ENCODE data around the gene UBR2.
"Not testable (repeated sequence)": the region's sequence is repeated elsewhere in the genome, so short reads cannot be mapped to it uniquely, and the experiment has no call there.

Gene UBR2

DNA sequence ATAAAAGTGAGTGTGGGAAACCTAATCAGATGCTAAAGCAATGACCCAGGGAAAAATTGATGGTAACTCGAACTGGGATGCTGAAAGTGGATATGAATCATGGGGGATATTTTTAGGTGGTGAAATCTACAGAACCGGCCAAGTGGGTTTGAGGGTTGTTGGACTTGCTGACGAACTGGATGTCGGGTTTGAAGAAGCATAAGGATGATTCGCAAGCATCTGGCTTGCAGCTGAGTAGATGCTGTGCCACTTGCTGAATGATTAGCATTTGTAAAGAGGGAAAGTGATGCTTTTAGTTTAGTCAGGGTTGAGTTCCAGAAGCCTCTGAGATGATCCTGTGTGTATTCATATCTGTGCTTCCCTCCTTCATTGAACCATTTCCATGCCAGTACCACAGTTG lies 54.9 kb downstream of the UBR2 start:
- no peak for DNase-seq

DNA sequence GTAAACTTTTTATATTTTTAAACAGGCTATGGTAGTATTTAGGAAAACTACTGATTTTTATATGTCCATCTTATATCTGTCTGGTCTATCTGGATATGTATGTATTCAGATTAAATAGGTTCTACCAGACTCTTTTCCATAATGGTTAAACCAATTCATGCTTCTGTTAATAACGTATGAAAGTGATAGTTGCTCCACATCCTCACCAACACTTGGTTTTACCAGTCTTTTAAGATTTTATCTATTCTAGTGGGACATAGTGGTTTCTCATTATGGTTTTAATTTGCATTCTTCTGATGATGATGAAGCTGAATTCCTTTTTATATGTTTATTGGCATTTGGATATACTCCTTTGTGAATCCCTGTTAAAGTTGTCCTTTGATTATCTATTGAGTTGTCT lies 56.1 kb downstream of the UBR2 start:
- DNase-seq = no peak

DNA sequence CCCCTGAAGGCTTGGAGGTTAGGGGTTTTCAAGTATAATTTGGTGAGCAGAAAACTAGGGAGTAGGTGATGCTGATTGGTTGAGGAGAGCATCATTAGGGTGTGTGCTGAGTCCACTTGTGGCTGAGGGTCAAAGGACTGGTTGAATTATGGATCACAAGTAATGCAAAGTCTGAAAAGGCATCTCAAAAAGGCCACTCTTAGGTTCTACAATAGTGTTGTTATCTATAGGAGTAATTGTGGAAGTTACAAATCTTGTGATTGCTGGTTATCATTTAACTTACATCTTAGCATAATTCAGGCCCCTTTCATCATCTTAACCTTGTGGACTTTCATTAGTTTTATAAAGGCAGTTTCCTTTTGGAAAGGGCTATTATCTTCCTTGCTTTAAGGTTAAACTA lies 60.8 kb downstream of the UBR2 start:
- DNase-seq = no peak

DNA sequence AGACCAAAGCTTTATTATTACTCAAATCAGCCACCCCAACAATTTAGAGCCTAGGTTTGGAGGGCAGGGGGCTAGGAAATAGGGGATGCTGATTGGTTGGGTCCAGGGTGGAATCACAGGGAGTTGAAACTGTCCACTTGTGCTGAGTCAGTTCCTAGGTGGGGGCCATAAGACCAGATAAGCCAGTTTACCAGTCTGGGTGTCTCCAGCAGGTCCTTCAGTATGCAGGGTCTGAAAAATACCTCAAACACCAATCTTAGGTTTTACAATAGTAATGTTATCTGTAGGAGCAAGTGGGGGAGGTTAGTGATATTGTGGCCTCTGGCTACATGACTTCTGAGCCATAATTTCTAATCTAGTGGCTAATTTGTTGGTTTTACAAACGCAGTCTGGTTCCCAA lies 63.2 kb downstream of the UBR2 start:
- no peak for DNase-seq

DNA sequence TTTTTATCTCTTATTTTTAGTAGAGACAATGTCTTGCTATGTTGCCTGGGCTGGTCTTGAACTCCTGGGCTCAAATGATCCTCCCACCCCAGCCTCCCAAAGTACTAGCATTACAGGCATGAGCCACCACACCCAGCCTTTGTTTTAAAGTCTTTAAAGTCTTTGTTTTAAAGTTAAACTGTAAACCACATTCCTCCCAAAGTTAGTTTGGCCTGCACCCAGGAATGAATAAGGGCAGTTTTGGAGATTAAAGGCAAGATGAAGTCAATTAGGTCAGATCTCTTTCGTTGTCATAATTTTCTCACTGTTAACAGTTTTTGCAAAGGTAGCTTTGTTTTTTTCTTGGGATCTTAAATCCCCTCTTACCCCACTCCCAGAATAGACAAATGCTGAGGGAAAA lies 63.8 kb downstream of the UBR2 start:
- no peak for DNase-seq

DNA sequence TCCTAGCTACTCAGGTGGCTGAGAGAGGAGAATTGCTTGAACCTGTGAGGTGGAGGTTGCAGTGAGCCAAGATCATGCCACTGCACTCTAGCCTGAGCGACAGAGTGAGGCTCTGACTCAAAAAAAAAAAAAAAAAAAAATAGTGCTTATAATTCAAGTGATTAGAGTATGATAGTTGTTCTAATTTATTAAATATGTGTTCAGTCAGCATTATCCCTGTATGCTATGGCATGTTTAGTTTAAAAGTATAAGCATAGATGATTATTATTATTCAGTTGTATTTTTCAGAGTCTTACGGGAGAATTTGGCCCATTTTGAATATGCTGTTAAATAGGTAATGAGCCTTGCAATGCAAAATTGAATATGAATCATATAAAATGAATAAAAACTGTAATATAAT lies 64.8 kb downstream of the UBR2 start:
- DNase-seq = no peak

DNA sequence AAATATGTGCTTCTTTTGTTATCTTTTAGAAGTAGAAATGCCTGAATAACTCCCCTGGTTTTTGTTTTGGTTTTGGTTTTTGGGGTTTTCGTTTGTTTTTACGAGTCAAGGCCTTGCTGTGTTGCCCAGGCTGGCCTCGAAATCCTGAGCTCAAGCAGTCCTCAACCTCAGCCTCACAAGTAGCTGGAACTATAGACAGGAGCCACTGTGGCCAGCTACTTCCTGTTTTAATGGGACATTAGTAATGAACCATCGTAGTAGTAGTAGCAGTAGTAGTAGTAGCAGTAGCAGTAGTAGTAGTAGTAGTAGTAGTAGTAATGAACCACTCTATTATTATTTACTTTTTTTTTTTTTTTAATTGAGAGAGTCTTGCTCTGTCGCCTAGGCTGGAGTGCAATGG lies 66.0 kb downstream of the UBR2 start:
- no peak for DNase-seq

DNA sequence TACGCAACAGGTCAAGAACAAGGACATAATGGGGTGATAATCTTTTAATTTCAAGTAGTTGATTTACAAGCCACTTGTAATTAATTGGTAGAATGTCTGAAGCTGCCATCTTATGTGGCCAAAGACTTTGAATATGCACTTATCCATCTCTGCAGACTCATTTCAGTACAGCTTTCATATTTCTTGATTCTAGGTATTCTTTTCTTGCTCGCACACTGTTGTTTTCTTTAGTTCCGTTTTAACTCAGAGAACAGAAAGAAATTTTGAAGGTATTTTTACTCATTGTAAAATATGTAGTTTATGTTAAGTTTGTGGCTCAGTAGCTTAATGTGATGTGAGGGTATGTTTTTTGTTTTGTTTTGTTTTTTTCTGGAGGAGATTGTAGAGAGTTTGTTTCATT lies 73.9 kb downstream of the UBR2 start:
- DNase-seq = no peak

DNA sequence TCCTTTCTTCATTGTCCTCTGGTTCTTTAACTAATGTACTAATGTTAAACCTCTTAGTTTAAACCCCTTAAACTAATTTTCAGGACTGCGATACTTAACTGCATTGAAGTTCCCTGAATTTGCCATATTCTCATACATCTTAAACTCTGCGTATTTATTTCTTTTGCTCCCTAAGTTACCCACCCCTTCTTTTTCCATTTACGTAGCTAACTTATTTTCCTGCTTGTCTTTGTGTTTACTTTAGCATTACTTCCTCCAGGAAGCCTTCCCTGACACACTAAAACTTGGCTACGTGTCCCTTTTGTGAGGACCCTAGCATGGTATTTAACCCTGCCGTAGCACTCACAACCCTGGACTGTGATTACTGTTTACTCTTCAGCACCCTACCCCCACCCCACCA lies 79.0 kb downstream of the UBR2 start:
- no peak for DNase-seq

DNA sequence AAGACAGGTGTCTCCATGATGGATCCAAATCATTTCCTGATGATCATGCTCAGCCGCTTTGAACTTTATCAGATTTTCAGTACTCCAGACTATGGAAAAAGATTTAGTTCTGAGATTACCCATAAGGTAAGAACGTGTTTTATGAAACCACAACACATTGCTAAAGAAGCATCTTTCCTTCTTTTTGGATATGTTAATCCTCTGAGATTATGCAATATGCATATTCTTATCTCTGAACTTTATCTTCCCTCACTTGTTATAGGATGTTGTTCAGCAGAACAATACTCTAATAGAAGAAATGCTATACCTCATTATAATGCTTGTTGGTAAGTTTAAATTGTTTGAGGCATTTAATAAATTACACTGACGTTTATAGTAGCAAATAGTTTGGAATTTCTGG lies 80.4 kb downstream of the UBR2 start:
- no peak for DNase-seq

DNA sequence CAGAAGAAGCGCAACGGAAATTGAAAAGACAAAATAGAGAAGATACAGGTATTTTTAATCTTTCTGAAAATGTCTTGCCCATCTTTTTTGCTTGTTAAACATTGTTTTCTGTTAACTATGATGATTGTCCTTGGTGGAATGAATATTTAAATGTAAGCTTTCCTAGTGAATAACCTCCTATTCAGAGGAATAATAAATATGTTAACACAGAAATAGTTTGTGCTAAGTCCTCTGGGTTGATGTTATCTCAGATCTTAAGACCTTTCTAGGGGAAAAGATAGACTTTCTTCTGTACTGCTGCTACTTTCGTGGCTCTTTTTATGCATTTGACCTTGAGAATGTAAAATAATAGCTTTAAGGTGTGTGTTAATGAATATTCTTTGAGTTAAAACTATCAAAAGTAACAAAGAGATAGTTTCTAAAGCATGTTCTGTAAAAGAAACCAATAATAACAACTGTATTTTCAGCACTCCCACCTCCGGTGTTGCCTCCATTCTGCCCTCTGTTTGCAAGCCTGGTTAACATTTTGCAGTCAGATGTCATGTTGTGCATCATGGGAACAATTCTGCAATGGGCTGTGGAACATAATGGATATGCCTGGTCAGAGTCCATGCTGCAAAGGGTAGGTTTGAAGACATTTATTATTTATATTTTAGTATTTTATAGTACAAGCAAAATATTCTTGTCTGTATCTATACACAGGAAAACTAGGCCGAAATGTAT lies 88.4 kb downstream of the UBR2 start:
- no peak for DNase-seq

DNA sequence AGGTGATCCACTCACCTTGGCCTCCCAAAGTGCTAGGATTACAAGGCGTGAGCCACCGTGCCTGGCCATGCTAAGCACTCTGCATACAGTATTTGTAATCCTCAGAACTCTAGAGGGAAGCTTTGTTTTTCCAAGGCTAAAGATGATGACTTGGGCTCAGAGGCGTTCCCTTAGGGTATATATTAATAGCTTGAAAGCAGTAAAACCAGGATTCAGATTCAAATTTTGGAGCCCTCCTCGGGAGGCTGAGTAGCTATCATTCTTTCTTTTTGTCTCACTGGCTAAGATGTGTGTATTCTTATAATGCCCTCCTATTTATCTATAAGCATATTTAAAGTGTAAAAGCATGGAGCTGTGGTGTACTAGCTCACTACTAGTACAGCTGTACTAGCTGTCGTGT lies 90.0 kb downstream of the UBR2 start:
- DNase-seq = no peak

DNA sequence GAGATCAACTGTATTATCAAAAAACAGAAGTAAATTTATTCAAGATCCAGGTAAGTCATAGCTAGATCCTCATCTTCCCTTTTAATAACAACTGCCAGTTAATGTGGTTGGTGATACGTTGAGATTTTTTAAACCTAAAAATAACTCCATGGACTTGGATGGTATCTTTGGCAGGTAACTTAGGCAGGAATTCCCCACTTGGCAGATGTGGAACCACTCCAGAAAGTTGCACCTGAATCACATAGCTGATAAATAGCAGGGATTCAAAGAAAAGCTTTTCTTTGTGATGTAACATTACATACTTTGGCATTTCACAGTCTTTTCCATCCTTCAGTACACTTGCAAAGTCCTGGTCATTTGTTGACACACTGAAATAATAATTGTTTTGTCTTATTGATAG lies 96.0 kb downstream of the UBR2 start:
- DNase-seq = no peak

DNA sequence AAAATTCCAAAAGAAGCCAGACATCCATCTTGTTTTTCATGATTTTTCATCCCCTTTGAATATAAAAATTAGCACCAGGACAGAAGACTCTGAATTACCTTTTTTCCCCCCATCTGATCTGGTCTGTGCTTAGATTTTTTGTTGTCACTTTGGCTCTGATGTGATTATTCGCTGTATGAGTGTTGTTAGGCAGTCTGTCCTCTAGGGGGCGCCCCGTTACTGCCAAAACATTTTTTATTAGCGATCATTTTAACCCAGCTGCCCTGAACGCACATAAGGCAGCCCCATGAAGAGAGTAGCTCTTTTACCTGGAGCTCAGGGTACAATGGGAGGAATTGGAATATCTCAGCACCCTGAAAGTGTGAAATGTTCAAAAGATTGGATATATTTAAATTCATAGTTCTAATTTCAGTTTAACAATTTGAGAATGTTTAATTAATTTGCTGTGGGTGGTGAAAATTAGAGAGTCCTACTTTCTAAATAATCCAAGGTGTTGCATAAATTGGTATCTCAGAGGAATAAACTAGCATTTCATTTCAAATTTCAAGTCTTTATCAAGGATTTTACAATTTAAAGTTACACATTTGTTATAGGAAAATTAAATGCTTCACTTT lies 97.8 kb downstream of the UBR2 start:
- DNase-seq = peak; percentile 75

DNA sequence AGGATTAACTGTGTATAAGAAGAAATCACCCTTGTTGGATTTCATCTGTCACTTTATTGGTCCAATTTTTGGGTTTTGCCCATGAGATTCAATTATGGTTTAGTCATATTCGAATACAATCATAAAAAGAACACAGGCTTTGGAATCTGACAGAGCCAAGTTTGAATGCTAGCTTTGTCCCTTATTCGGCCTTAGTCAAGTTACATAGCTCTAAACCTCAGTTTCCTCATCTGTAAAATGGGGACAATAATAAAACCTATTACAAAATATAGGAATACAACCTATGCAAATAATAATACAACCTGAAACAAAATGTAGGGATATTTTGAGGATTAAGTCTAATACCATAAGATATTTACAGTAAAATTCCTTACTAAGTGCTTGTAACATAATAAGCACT lies 100.9 kb downstream of the UBR2 start:
- DNase-seq = no peak

DNA sequence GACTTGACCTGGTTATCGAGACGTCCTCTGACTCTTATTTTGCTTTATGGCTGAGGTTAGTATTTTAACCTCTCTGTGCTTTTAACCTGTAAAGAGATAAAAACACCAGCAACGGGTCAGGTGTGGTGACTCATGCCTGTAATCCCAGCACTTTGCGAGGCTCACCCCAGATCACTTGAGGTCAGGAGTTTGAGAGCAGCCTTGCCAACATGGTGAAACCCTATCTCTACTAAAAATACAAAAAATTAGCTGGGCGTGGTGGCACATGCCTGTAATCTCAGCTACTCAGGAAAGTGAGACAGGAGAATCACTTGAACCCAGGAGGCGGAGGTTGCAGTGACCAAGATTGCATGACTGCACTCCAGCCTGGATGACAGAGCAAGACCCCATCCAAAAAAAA lies 110.5 kb downstream of the UBR2 start:
- not testable (repeated sequence) for DNase-seq

DNA sequence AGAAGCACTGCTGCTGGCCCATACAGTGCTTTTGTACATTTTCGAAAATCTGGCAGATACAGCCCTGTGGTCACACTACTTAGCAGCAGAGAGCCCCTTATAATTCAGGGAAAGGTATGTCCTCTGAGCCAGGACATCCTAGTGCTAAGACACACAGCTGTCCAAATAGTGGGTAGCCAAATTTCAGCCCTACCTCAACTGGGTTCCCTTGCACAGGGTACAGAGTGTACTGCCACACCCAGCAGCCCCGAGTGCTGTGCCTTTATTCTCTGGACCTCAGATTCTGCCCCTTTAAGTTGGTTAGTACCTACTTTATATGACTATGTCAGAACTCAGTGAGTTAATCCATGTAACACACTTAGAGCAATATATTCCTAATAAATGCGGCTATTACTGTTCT lies 111.0 kb downstream of the UBR2 start:
- DNase-seq = no peak

DNA sequence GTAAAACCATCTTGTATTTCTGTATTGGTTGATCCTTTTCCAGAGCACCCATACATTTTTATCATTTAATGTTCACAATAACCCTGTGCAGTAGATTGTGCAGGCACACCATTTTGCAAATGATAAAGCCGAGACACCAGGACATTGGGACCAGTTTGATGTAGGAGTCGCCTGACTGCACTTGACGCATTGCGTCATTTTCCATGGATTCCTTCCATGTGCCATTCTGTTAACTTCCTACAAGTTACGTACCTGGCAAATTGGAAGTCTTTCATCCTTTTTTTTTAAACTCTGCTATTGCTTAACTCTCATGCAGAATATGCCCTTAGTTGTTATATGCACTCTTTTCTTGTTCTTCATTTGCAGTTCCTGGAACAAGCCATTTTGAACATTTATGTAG lies 115.5 kb downstream of the UBR2 start:
- DNase-seq = no peak

DNA sequence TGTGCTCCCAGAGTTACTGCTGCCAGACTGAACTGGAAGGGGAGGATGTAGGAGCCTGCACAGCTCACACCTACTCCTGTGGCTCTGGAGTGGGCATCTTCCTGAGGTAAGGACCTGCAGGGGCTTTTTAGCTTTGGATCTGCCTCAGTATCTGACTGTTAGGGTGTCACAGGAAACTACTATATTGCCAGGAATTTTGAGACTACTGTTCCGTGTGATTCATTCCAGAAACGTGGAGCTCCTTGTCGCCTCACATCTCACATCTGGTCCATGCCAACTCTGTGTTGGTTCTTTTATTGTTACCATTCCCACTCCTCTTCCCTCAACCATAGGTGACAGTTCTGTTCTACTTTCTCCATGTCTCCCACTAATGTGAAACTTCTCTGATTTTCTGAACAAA lies 124.5 kb downstream of the UBR2 start:
- DNase-seq = no peak

DNA sequence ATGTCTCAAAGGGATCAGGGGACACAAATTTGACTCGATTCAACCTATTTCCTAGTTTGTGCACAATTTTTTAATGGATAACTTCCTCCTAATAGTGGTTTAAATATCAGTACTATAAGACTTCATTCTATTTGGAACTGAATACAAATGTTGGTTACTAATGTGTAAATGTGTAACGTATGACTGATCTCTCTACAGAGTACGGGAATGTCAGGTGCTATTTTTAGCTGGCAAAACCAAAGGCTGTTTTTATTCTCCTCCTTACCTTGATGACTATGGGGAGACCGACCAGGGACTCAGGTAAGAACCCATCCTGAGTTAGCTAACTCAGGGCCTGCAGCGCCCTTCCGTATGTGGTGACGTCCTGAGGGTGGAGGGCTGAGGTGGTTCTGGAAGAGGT lies 125.5 kb downstream of the UBR2 start:
- no peak for DNase-seq

DNA sequence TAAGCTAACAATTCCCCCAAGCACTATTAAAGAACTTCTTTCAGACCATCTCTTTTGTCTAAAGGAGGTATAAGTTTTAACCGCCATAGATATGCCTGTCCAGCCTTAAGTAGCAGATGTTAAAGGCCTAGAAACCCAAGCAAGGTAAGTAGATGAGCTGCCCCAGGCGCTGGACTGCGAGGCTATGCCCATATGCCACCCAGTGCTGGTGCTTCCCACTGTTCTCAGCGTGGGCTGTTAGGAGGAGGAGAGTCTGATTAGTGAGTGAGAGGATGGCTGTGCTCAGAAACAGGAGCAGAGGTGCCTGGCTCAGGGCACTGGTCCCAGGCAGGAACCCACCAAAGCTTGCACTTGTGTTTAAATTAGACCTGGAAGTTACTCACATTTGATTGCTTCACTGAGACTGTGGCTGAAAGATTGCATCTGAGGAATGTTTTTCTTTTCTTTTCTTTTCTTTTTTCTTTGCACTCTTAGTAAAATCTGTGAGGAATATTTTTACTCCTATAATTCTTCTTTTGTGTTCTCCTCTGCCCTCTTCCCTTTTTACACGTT lies 126.4 kb downstream of the UBR2 start:
- DNase-seq = no peak

DNA sequence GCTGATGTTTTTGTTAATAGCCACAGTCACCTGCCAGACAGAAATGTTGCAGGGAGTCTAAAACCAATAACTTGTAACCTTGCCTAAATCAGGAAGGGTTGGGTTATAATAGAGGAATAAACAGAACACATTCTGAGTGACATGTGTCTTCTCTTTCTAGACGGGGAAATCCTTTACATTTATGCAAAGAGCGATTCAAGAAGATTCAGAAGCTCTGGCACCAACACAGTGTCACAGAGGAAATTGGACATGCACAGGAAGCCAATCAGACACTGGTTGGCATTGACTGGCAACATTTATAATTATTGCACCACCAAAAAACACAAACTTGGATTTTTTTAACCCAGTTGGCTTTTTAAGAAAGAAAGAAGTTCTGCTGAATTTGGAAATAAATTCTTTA lies 127.0 kb downstream of the UBR2 start:
- DNase-seq = no peak

DNA sequence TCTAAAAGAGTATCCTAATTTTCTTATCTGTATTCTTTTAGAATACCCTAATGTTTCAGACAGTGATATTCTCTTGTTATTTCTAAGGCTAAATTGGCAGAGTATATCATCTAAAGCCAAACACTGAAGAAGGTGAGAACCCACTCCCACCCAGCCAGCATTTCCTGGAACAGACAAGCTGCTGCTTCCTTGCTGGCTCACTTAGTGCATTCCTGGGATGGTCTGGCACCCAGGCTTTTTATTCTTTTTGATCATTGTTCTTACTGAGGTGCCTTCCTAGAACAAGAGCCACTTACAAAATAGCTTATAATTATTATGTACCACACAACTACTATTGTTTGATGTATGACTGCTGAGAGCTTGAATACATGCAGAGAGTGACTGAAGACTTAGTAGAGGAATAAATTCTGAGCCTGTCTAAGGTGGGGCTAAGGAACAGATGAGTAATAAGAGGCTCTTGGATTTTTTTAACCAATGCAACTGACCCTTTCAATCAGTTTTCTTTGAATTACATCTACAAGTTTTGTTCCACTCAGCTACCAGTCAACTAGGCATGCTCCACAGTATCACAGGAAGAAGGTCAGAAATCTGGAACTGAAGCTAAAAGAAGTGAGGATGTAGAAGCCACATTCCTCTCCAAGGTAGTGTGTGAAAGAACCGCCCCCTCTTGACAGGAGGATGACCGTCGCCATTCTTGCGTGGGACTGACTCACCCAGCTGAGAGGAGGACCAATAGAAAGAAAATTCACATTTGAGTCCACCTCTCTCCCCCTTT lies 128.5 kb downstream of the UBR2 start:
- no peak for DNase-seq

DNA sequence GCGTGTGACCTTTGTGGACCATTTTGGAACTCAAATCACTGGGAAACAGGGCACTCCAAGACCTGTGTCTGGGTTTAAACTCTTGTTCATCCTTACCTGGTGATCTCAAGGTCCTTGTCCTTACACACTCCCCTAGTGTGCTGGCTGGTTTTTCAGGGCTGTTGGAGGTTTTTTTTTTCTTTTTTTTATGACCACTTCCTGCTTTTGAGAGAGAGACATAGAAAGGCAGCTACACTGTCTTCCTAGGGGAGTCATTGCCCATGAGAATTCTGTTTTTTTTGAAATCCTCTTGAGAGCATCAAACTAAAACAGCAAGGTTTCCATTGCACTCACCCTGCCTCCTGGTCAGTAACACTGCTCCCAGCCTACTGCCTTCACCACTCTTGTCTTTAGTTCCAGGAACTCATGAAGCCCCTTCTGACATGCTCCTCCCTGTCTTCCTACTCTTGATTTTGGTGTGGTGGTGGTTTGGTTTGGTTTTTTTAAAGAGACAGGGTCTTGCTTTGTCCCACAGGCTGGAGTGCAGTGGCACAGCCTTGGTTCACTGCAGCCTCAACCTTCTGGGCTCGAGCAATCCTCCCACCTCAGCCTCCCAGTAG lies 130.0 kb downstream of the UBR2 start:
- no peak for DNase-seq

Measured in suppressor macrophage treated with lipopolysaccharide for 4 hours (primary cell).